Activated naive CD4-positive, alpha-beta T cell treated with anti-CD3 and anti-CD28 coated beads, Interleukin-2, amount 10 ng/mL, durations not matched to agents 7 days and 5 days (primary cell): ENCODE measurements around the gene ADAM19.

ENCODE experiments used
- CTCF ChIA-PET: fragments of 350-600 bp; sonication (Branson Sonifier 250); formaldehyde crosslinking; loops from one replicate; lab custom pipeline; 2021; ENCODE audit warnings: antibody characterized with exemption; lab: Charles Lee
- DNase-seq: peaks from one replicate; pipeline ENCODE4 v3.0.0-alpha.2; 2020
- H3K27ac Mint-ChIP-seq: one replicate; pipeline ENCODE4 v1.8.0; 2021; ENCODE audit warnings: mild to moderate bottlenecking, moderate library complexity, mixed read lengths
- H3K27me3 Mint-ChIP-seq: one replicate; pipeline ENCODE4 v1.8.0; 2021; ENCODE audit warnings: mild to moderate bottlenecking, mixed read lengths
- H3K36me3 Mint-ChIP-seq: one replicate; pipeline ENCODE4 v1.8.0; 2021; ENCODE audit warnings: mixed read lengths
- H3K4me1 Mint-ChIP-seq: one replicate; pipeline ENCODE4 v1.8.0; 2021; ENCODE audit warnings: mixed read lengths
- H3K4me3 Mint-ChIP-seq: one replicate; pipeline ENCODE4 v1.8.0; 2021; ENCODE audit warnings: mild to moderate bottlenecking, moderate library complexity, mixed read lengths
- H3K9me3 Mint-ChIP-seq: one replicate; pipeline ENCODE4 v1.8.0; 2021; ENCODE audit warnings: mixed read lengths

Gene ADAM19

GRCh38 chr5:157549954-157550549, 25.5 kb downstream of the ADAM19 start:
- peaks cover 73% of the 10 kb centered on the region for H3K36me3 Mint-ChIP-seq
- no peaks in the 10 kb centered on the region for H3K27me3 Mint-ChIP-seq
- CTCF ChIA-PET: interaction anchor here (1.2 kb wide), 1 partner anchor 13 kb away, joined by 3 read pairs; no protein-coding TSS in a partner anchor
- peaks cover 85% of the 10 kb centered on the region for H3K4me1 Mint-ChIP-seq
- no peaks in the 10 kb centered on the region for H3K9me3 Mint-ChIP-seq
- DNase-seq: no peak
- H3K27ac Mint-ChIP-seq: no peak overlapping the region
- H3K4me3 Mint-ChIP-seq: no peak overlapping the region

DNA sequence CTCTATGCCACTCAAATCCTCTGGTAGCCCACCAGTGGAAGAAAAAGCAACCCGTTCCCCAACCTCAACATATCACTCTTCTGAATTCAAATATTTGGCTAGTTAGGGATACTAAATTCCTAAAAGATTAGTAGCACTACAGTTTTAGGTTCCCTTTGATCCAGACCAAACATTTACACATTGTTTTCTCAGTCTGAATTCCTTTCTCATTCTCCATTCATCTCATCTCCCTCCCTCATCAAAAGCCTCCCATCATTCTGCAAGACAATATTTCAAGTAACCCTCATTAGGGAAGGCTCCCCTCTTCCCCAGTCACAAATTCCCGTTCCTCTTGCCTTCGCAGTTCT, 26.3 kb downstream of the ADAM19 start:
- Mint-ChIP-seq H3K27ac (peak overlapping the region; percentile 35), H3K4me1 (peaks cover 85% of the 10 kb centered on the region), H3K4me3 (peak overlapping the region; percentile 5), H3K36me3 (peaks cover 70% of the 10 kb centered on the region), H3K27me3 (no peaks in the 10 kb centered on the region), H3K9me3 (no peaks in the 10 kb centered on the region)
- CTCF ChIA-PET: interaction anchor here (1.2 kb wide), 1 partner anchor 14 kb away, joined by 3 read pairs; no protein-coding TSS in a partner anchor
- DNase-seq: no peak

GRCh38 chr5:157548513-157549282, 26.9 kb downstream of the ADAM19 start:
- DNase-seq: no peak
- peaks cover 87% of the 10 kb centered on the region for H3K4me1 Mint-ChIP-seq

GRCh38 chr5:157547941-157548512, 27.5 kb downstream of the ADAM19 start:
- Mint-ChIP-seq H3K9me3 (no peaks in the 10 kb centered on the region), H3K4me1 (peaks cover 94% of the 10 kb centered on the region), H3K36me3 (peaks cover 77% of the 10 kb centered on the region), H3K4me3 (peak overlapping the region; percentile 20), H3K27ac (peak overlapping the region; percentile 74), H3K27me3 (no peaks in the 10 kb centered on the region)
- CTCF ChIA-PET: no interaction called here
- no peak for DNase-seq

More at GRCh38 chr5:157548513-157549282, 26.9 kb downstream of the ADAM19 start:
- no peaks in the 10 kb centered on the region for H3K9me3 Mint-ChIP-seq
- CTCF ChIA-PET: interaction anchor here (1.2 kb wide), 1 partner anchor 14 kb away, joined by 3 read pairs; no protein-coding TSS in a partner anchor
- H3K36me3 Mint-ChIP-seq: peaks cover 73% of the 10 kb centered on the region
- H3K27ac Mint-ChIP-seq: peak overlapping the region; percentile 74
- H3K27me3 Mint-ChIP-seq: no peaks in the 10 kb centered on the region
- H3K4me3 Mint-ChIP-seq: no peak overlapping the region

DNA sequence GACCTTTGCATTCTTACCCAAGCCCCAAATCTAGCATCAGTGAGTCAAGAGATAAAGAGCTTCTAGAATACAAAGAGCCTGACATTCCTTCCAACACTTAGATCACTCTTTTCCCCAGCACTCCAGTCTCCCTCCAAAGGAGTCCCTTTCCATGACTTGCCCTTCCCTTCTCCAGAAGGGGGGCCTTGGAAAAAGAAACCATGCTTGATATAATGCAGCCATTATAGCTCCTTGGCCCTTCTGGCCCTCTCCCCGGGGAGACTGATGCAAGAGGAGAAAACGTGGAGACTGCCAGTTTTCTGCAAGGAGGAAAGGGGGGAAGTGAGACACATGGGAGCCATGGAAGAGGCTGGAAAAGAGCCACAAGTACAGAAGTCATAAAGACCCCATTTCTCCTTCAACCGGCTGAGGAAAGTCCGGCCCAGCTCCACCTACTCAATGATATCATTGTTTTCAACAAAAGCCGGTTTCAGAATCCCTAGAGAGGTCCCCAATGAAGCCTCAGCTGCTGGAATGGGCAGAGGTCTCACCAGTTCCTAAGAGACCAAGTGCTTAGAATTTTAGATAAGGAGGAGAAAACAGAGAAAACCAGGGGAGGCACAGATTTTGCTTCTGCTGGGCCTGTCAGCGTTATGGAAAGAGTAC, 29.0 kb downstream of the ADAM19 start:
- no peaks in the 10 kb centered on the region for H3K27me3 Mint-ChIP-seq
- CTCF ChIA-PET: interaction anchor here (1.1 to 2.1 kb wide), 3 partner anchors 50 to 172 kb away, joined by 4 to 6 read pairs (median 4); no protein-coding TSS in a partner anchor

GRCh38 chr5:157545610-157546310, 29.8 kb downstream of the ADAM19 start:
- peak overlapping the region; percentile 11 for H3K4me3 Mint-ChIP-seq
- H3K27me3 Mint-ChIP-seq: no peaks in the 10 kb centered on the region
- H3K36me3 Mint-ChIP-seq: peaks cover 61% of the 10 kb centered on the region
- H3K27ac Mint-ChIP-seq: peak overlapping the region; percentile 88
- H3K9me3 Mint-ChIP-seq: no peaks in the 10 kb centered on the region
- H3K4me1 Mint-ChIP-seq: peaks cover 100% of the 10 kb centered on the region
- DNase-seq: no peak
- CTCF ChIA-PET: interaction anchor here (1.1 to 2.1 kb wide), 4 partner anchors 10 to 173 kb away, joined by 4 to 6 read pairs (median 4); no protein-coding TSS in a partner anchor

More for the DNA sequence above, 29.0 kb downstream of the ADAM19 start:
- DNase-seq: no peak
- Mint-ChIP-seq H3K36me3 (peaks cover 68% of the 10 kb centered on the region), H3K4me3 (no peak overlapping the region), H3K9me3 (no peaks in the 10 kb centered on the region), H3K4me1 (peaks cover 98% of the 10 kb centered on the region), H3K27ac (peak overlapping the region; percentile 88)

GRCh38 chr5:157544623-157544989, 31.0 kb downstream of the ADAM19 start:
- no peaks in the 10 kb centered on the region for H3K9me3 Mint-ChIP-seq
- DNase-seq: no peak

DNA sequence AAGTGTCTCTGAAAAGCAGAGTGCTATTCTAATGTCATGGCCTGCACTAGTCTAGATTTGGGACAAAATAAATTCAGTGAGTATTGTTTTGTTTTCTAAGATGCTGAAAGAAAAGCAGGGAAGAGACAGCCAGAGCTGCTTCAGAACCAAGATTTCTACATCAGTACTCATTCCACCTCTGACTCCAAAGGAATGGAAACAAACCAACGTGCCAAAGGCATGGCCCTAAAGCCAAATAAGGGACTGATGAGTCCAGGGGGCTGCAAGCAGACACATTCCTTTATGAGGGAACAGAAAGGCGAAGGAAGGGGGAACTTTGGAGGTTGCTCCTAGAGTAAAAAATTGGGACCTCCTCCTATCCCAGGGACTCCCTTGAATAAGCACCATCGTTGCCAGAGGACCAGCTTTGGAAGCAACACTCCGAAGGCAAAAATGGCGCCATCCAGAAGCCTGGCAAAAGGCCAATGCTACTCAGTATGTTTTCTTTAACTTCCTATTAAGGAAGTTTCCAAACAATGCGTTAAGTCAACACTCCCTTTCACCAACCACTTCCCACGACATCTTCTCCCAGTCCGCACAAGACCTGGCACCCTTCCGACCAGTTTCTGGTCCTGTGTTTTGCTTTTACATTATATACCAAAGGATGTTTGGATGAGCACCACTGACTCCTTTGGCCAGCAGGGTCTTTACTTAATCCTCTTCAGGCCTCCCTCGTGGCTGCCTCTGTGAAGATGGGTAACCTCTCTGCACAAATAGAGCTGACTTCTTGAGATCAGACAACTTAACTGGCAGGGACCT, 31.6 kb downstream of the ADAM19 start:
- no peaks in the 10 kb centered on the region for H3K9me3 Mint-ChIP-seq
- DNase-seq: peak; percentile 51
- CTCF ChIA-PET: no interaction called here
- peak overlapping the region; percentile 11 for H3K4me3 Mint-ChIP-seq
- H3K27me3 Mint-ChIP-seq: no peaks in the 10 kb centered on the region
- peak overlapping the region; percentile 88 for H3K27ac Mint-ChIP-seq
- H3K36me3 Mint-ChIP-seq: peaks cover 51% of the 10 kb centered on the region
- peaks cover 100% of the 10 kb centered on the region for H3K4me1 Mint-ChIP-seq

More at GRCh38 chr5:157544623-157544989, 31.0 kb downstream of the ADAM19 start:
- Mint-ChIP-seq H3K27me3 (no peaks in the 10 kb centered on the region), H3K4me1 (peaks cover 100% of the 10 kb centered on the region), H3K36me3 (peaks cover 51% of the 10 kb centered on the region), H3K4me3 (peak overlapping the region; percentile 11), H3K27ac (peak overlapping the region; percentile 88)
- CTCF ChIA-PET: interaction anchor here (1.6 kb wide), 1 partner anchor 11 kb away, joined by 5 read pairs; no protein-coding TSS in a partner anchor

DNA sequence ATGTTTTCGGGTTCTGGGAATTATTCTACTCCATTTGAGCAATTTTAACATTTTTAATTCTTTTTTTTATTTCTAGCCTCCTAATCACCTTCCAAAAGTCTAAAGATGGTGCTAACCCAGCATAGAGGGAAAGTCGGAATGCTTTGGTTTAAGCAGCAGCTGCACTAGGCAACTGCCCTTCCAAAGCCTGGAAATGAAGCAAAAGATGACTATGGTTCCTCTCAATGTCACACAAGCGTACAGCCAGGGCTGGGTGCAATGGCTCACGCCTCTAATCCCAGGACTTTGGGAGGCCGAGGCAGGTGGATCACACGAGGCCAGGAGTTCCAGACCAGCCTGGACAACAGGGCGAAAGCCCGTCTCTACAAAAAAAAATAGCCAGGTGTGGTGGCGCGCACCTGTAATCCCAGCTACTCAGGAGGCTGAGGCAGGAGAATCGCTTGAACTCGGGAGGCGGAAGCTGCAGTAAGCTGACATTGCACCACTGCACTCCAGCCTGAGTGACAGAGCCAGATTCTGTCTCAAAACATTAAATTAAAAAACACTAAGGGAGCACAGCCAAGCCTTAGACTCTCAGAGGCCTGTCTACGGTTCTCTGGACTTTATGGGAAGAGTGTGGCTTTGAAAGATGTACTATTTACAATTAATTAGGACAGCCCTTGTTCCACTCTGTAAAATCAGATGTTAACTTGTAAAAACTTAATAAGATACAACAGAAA, 33.1 kb downstream of the ADAM19 start:
- no peaks in the 10 kb centered on the region for H3K9me3 Mint-ChIP-seq
- H3K27ac Mint-ChIP-seq: peak overlapping the region; percentile 88
- no peak for DNase-seq
- CTCF ChIA-PET: no interaction called here
- H3K36me3 Mint-ChIP-seq: peaks cover 45% of the 10 kb centered on the region
- H3K27me3 Mint-ChIP-seq: no peaks in the 10 kb centered on the region
- H3K4me1 Mint-ChIP-seq: peaks cover 98% of the 10 kb centered on the region
- H3K4me3 Mint-ChIP-seq: no peak overlapping the region

- H3K27ac Mint-ChIP-seq: peak overlapping the region; percentile 88
- DNase-seq: peak; percentile 45
- CTCF ChIA-PET: interaction anchor here (2.0 kb wide), 1 partner anchor 177 kb away, joined by 12 read pairs; no protein-coding TSS in a partner anchor
- peak overlapping the region; percentile 27 for H3K4me3 Mint-ChIP-seq
- H3K36me3 Mint-ChIP-seq: peaks cover 47% of the 10 kb centered on the region
- H3K27me3 Mint-ChIP-seq: no peaks in the 10 kb centered on the region
- H3K4me1 Mint-ChIP-seq: peaks cover 95% of the 10 kb centered on the region
- H3K9me3 Mint-ChIP-seq: no peaks in the 10 kb centered on the region
Observed at GRCh38 chr5:157541447-157542118, 34.0 kb downstream of the ADAM19 start.

- Mint-ChIP-seq H3K4me3 (peak overlapping the region; percentile 27), H3K4me1 (peaks cover 87% of the 10 kb centered on the region), H3K27ac (peak overlapping the region; percentile 88), H3K36me3 (peaks cover 44% of the 10 kb centered on the region), H3K27me3 (no peaks in the 10 kb centered on the region), H3K9me3 (no peaks in the 10 kb centered on the region)
- peak; percentile 61 for DNase-seq
- CTCF ChIA-PET: interaction anchor here (2.0 kb wide), 1 partner anchor 178 kb away, joined by 12 read pairs; no protein-coding TSS in a partner anchor
Observed at GRCh38 chr5:157540707-157541446, 34.7 kb downstream of the ADAM19 start.
